HCT116 (cell line): ENCODE measurements around the gene TRPT1. TPM values are rescaled to one million over a fixed set of nuclear protein-coding genes. Genes with fewer than 3 reads are reported as not detected.

Source experiments
- ATAC-seq: fragments of 200-7000 bp; cut with Tn5 transposase; 2 replicates; pipeline ENCODE4 v1.9.1; 2020; ENCODE audit warnings: mild to moderate bottlenecking, moderate library complexity
- BruUV-seq: library from RNA; stranded (reverse); fragments of 400-500 nt; replicated peaks from 2 replicates; lab custom pipeline; 2021; lab: Mats Ljungman, UMichigan
- CTCF ChIA-PET: fragments of 300-600 bp; sonication (Branson Sonifier 250); formaldehyde crosslinking; loops from one replicate; lab custom pipeline; 2021; ENCODE audit warnings: antibody characterized with exemption; lab: Charles Lee
- POLR2A ChIA-PET: fragments of 300-600, 350-600 bp; sonication (Branson Sonifier 250); formaldehyde crosslinking; loops from one replicate; lab custom pipeline; 2021; ENCODE audit warnings: antibody characterized with exemption; lab: Charles Lee
- RAD21 ChIA-PET, 2 experiments: fragments of 300-600 bp; sonication (Branson Sonifier 250); formaldehyde crosslinking; loops; one replicate each; lab custom pipeline; 2023; ENCODE audit warnings: low total read pairs in 2 of 2; ENCODE audit not compliant: uncharacterized antibody in 2 of 2, unreplicated experiment in 2 of 2, low non-redundant PET in 1 of 2; lab: Charles Lee
- DNase-seq: peaks from one replicate; pipeline ENCODE4 v3.0.0-alpha.2; 2010; ENCODE audit warnings: low read depth, low spot score
- H2AFZ ChIP-seq: fragments of 200-600 bp; shearing (Covaris generic), sonication (generic); 2 replicates; pipeline ENCODE4 v1.6.1; 2017; ENCODE audit warnings: low read depth, mixed run types, mixed read lengths, antibody characterized with exemption, low read length; ENCODE audit not compliant: poor library complexity, severe bottlenecking
- H3K27ac ChIP-seq: 2 replicates; pipeline ENCODE4 v1.5.1; 2012; ENCODE audit warnings: low read depth, low read length
- H3K27me3 ChIP-seq: fragments of 200-600 bp; sonication (generic); 2 replicates; pipeline ENCODE4 v1.6.1; 2016; ENCODE audit warnings: mixed run types, low read length, mixed read lengths; ENCODE audit not compliant: insufficient read depth
- H3K36me3 ChIP-seq, 2 experiments: fragments of 200-500 bp in 1 of 2; fragments of 200-600 bp in 1 of 2; sonication (Bioruptor generic) in 1 of 2; sonication (generic) in 1 of 2; 2 replicates each; pipeline versions ENCODE4 v1.5.1 to v1.6.1; 2014 to 2016; ENCODE audit warnings: low read length in 2 of 2, inconsistent platforms in 1 of 2, mixed read lengths in 1 of 2, mixed run types in 1 of 2; ENCODE audit not compliant: insufficient read depth in 2 of 2, control insufficient read depth in 1 of 2
- H3K4me1 ChIP-seq, 2 experiments: fragments of 200-600 bp in 1 of 2; sonication (generic) in 1 of 2; 2 replicates each; pipeline versions ENCODE4 v1.5.1 to v1.6.1; 2012 to 2017; ENCODE audit warnings: low read length in 2 of 2, inconsistent platforms in 1 of 2, mild to moderate bottlenecking in 1 of 2, mixed read lengths in 1 of 2, mixed run types in 1 of 2, moderate library complexity in 1 of 2; ENCODE audit not compliant: insufficient read depth in 2 of 2, control insufficient read depth in 1 of 2
- H3K4me2 ChIP-seq: fragments of 200-600 bp; sonication (generic); 2 replicates; pipeline ENCODE4 v1.6.1; 2017; ENCODE audit warnings: mixed run types, low read length, mixed read lengths
- H3K4me3 ChIP-seq, 2 experiments: fragments of 200-600 bp in 1 of 2; sonication (generic) in 1 of 2; replicated peaks in 1 of 2; 2 replicates each; pipeline ENCODE4 v1.5.1; 2011 to 2016; ENCODE audit warnings: low read length in 2 of 2, control low read depth in 1 of 2, low read depth in 1 of 2, mild to moderate bottlenecking in 1 of 2, mixed read lengths in 1 of 2, mixed run types in 1 of 2
- H3K79me2 ChIP-seq: fragments of 200-600 bp; sonication (generic); 2 replicates; pipeline ENCODE4 v1.6.1; 2017; ENCODE audit warnings: mild to moderate bottlenecking, mixed run types, low read length, moderate library complexity, mixed read lengths; ENCODE audit not compliant: insufficient read depth
- H3K9ac ChIP-seq: fragments of 200-600 bp; sonication (generic); 2 replicates; pipeline ENCODE4 v1.6.1; 2016; ENCODE audit warnings: low read length, mixed read lengths
- H3K9me2 ChIP-seq: fragments of 200-600 bp; sonication (generic), shearing (Covaris generic); 2 replicates; pipeline ENCODE4 v1.6.1; 2017; ENCODE audit warnings: mixed run types, mild to moderate bottlenecking, moderate library complexity; ENCODE audit not compliant: insufficient read depth
- H3K9me3 ChIP-seq, 2 experiments: fragments of 200-500 bp in 1 of 2; fragments of 200-600 bp in 1 of 2; sonication (Bioruptor generic) in 1 of 2; sonication (generic) in 1 of 2; 2 replicates each; pipeline ENCODE4 v1.6.1; 2014 to 2017; ENCODE audit warnings: low read length in 2 of 2, mixed read lengths in 2 of 2, inconsistent platforms in 1 of 2, low read depth in 1 of 2, mild to moderate bottlenecking in 1 of 2, mixed run types in 1 of 2, moderate library complexity in 1 of 2; ENCODE audit not compliant: control insufficient read depth in 1 of 2, insufficient read depth in 1 of 2
- H4K20me1 ChIP-seq: fragments of 200-600 bp; sonication (generic), shearing (Covaris generic); 2 replicates; pipeline ENCODE4 v1.6.1; 2017; ENCODE audit warnings: mixed run types, mild to moderate bottlenecking, moderate library complexity; ENCODE audit not compliant: insufficient read depth
- CBX3 ChIP-seq: IDR thresholded peaks from 2 replicates; pipeline ENCODE4 v1.6.1; 2012; ENCODE audit warnings: low read depth
- CEBPB ChIP-seq: IDR thresholded peaks from 2 replicates; pipeline ENCODE4 v1.6.1; 2012; ENCODE audit warnings: low read depth
- EGR1 ChIP-seq: IDR thresholded peaks from 2 replicates; pipeline ENCODE4 v1.6.1; 2012; ENCODE audit warnings: low read depth
- ELF1 ChIP-seq: IDR thresholded peaks from 2 replicates; pipeline ENCODE4 v1.6.1; 2012; ENCODE audit warnings: low read depth, borderline replicate concordance
- EZH2phosphoT487 ChIP-seq: fragments of 200-600 bp; IDR thresholded peaks from 2 replicates; pipeline ENCODE4 v1.6.1; 2018; ENCODE audit warnings: antibody characterized with exemption, borderline replicate concordance
- FOSL1 ChIP-seq: IDR thresholded peaks from 2 replicates; pipeline ENCODE4 v1.6.1; 2012; ENCODE audit warnings: low read depth
- JUND ChIP-seq: IDR thresholded peaks from 2 replicates; pipeline ENCODE4 v1.6.1; 2012
- POLR2A ChIP-seq: IDR thresholded peaks from 2 replicates; pipeline ENCODE4 v1.7.0; 2011; ENCODE audit warnings: borderline replicate concordance; ENCODE audit not compliant: insufficient read depth, insufficient read length; ENCODE audit errors: extremely low read depth
- RAD21 ChIP-seq: IDR thresholded peaks from 2 replicates; pipeline ENCODE4 v1.6.1; 2012; ENCODE audit warnings: low read depth, mild to moderate bottlenecking
- SIN3A ChIP-seq: IDR thresholded peaks from 2 replicates; pipeline ENCODE4 v1.6.1; 2012; ENCODE audit warnings: low read depth
- SP1 ChIP-seq: IDR thresholded peaks from 2 replicates; pipeline ENCODE4 v1.6.1; 2012; ENCODE audit warnings: low read depth
- SRF ChIP-seq: IDR thresholded peaks from 2 replicates; pipeline ENCODE4 v1.6.1; 2012; ENCODE audit warnings: low read depth
- TCF7L2 ChIP-seq: IDR thresholded peaks from 2 replicates; pipeline ENCODE4 v1.7.0; 2011; ENCODE audit warnings: borderline replicate concordance, inconsistent platforms; ENCODE audit not compliant: insufficient read depth, insufficient read length; ENCODE audit errors: extremely low read depth
- intact Hi-C: fragments of 100-400 bp; cut with micrococcal nuclease; formaldehyde crosslinking; loops from 2 replicates; pipeline ENCODE4 v1.10.0; 2022
- total RNA-seq: library from RNA; stranded (reverse); gene quantifications from one replicate; pipeline ENCODE4 v1.2.1, GENCODE V29; 2021; ENCODE audit not compliant: unreplicated experiment
- TF ChIP-seq, protein P1 (sequence below): IDR thresholded peaks from 2 replicates; pipeline ENCODE4 v1.6.1; 2012; ENCODE audit warnings: low read depth

The TRPT1 gene
- total RNA-seq, 1 experiment from 2014 or later = 43.2 TPM

DNA sequence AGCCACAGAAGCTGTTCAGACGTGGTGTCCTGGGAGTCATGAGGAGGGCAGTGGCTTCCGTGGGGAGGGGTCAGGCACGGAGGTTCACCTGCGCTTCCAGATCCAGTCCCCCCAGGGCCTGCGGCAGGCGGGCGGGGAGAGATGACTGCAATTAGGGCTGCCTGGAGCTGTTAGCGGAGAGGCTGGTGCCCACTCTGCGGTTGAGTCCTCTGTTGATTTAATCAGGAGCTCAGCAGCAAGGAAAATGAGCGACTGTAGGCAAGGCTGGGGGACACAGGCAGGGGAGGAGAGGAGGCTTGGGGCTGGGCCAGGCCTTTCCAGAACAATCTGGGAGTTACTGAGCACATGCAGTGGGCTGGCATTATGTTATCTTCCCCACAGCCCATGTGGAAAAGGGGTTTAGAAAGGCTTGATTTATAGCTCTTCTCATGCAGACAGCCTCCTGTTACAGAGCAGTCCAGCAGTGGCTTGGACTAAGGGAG, 38.4 kb upstream of the TRPT1 start:
- no peak for DNase-seq
- no peak overlapping the region for H3K9ac ChIP-seq
- CTCF ChIA-PET = interaction anchor here (1.4 kb wide), 1 partner anchor 14 kb away, joined by 4 read pairs; no protein-coding TSS in a partner anchor
- intact Hi-C loops = no loop called here
- no peaks in the 10 kb centered on the region for H3K9me2 ChIP-seq
- peaks cover 13 to 19% of the 10 kb centered on the region in 2 experiments; a peak in 3 of 4 replicates for H3K4me1 ChIP-seq
- H3K36me3 ChIP-seq = peaks cover 11 to 43% of the 10 kb centered on the region in 2 experiments; a peak in 3 of 4 replicates
- H4K20me1 ChIP-seq = no peaks in the 10 kb centered on the region
- no peaks in the 10 kb centered on the region; the same call in 1 of the 2 replicates for H3K79me2 ChIP-seq
- H2AFZ ChIP-seq = no peak overlapping the region
- TF ChIP-seq POLR2A (no peak), CEBPB (no peak), SRF (no peak), EGR1 (no peak), JUND (no peak)
- TF ChIP-seq, protein P1, sequence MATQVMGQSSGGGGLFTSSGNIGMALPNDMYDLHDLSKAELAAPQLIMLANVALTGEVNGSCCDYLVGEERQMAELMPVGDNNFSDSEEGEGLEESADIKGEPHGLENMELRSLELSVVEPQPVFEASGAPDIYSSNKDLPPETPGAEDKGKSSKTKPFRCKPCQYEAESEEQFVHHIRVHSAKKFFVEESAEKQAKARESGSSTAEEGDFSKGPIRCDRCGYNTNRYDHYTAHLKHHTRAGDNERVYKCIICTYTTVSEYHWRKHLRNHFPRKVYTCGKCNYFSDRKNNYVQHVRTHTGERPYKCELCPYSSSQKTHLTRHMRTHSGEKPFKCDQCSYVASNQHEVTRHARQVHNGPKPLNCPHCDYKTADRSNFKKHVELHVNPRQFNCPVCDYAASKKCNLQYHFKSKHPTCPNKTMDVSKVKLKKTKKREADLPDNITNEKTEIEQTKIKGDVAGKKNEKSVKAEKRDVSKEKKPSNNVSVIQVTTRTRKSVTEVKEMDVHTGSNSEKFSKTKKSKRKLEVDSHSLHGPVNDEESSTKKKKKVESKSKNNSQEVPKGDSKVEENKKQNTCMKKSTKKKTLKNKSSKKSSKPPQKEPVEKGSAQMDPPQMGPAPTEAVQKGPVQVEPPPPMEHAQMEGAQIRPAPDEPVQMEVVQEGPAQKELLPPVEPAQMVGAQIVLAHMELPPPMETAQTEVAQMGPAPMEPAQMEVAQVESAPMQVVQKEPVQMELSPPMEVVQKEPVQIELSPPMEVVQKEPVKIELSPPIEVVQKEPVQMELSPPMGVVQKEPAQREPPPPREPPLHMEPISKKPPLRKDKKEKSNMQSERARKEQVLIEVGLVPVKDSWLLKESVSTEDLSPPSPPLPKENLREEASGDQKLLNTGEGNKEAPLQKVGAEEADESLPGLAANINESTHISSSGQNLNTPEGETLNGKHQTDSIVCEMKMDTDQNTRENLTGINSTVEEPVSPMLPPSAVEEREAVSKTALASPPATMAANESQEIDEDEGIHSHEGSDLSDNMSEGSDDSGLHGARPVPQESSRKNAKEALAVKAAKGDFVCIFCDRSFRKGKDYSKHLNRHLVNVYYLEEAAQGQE = no peak
- TF ChIP-seq, all 23 proteins: peak for 0
- no peaks in the 10 kb centered on the region for H3K9me3 ChIP-seq
- ChIA-PET POLR2A (no interaction called here), RAD21 (no interaction called here)
- no peak overlapping the region for H3K4me3 ChIP-seq
- H3K27ac ChIP-seq = no peak overlapping the region
- ATAC-seq = no peak
- no peaks in the 10 kb centered on the region for H3K27me3 ChIP-seq
- no peak overlapping the region for H3K4me2 ChIP-seq
- BruUV-seq = no TSS peak

DNA sequence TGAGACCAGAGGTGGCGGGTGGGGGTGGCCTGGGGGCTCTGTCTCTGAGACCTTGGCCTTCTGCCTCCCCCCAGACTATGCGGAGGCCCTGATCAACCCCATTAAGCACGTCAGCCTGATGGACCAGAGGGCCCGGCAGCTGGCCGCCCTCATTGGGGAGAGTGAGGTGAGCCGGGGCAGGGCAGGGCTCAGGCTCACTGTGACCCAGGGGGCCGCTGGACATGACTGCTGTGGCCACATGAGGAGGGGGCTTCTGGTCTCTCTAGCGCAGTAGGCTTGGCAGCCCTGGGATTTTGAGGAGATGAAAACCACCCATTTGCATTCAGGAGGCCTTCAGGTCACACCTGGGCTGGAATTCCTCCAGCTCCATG, 37.9 kb upstream of the TRPT1 start:
- RAD21 ChIA-PET = no interaction called here
- ATAC-seq (no peak), DNase-seq (no peak)
- H3K4me3 ChIP-seq = no peak overlapping the region
- H2AFZ ChIP-seq = no peak overlapping the region
- H3K4me1 ChIP-seq = peaks cover 13 to 14% of the 10 kb centered on the region in 2 experiments; a peak in 3 of 4 replicates
- no peak overlapping the region for H3K9ac ChIP-seq
- POLR2A ChIA-PET = no interaction called here
- H3K4me2 ChIP-seq = no peak overlapping the region
- H4K20me1 ChIP-seq = no peaks in the 10 kb centered on the region
- H3K27ac ChIP-seq = no peak overlapping the region
- intact Hi-C loops = no loop called here
- no TSS peak for BruUV-seq
- H3K9me2 ChIP-seq = no peaks in the 10 kb centered on the region
- H3K27me3 ChIP-seq = no peaks in the 10 kb centered on the region
- peaks cover 15 to 46% of the 10 kb centered on the region in 2 experiments; a peak in 3 of 4 replicates for H3K36me3 ChIP-seq
- peaks cover 2% of the 10 kb centered on the region; the same call in 1 of the 2 replicates for H3K79me2 ChIP-seq
- H3K9me3 ChIP-seq = no peaks in the 10 kb centered on the region
- CTCF ChIA-PET = interaction anchor here (1.4 kb wide), 1 partner anchor 14 kb away, joined by 4 read pairs; no protein-coding TSS in a partner anchor
- TF ChIP-seq FOSL1 (no peak), TCF7L2 (no peak), ELF1 (no peak), SIN3A (no peak), EGR1 (no peak), SP1 (no peak), EZH2phosphoT487 (no peak), CBX3 (no peak), RAD21 (no peak)
- TF ChIP-seq, protein P1 = no peak
